ENCODE data around the gene C16orf90. TPM values are rescaled to one million over a fixed set of nuclear protein-coding genes. Genes with fewer than 3 reads are reported as not detected.
"Not testable (repeated sequence)": the region's sequence is repeated elsewhere in the genome, so short reads cannot be mapped to it uniquely, and the experiment has no call there.

The C16orf90 gene
- total RNA-seq, 2 donors from 2014 or later: not detected

DNA sequence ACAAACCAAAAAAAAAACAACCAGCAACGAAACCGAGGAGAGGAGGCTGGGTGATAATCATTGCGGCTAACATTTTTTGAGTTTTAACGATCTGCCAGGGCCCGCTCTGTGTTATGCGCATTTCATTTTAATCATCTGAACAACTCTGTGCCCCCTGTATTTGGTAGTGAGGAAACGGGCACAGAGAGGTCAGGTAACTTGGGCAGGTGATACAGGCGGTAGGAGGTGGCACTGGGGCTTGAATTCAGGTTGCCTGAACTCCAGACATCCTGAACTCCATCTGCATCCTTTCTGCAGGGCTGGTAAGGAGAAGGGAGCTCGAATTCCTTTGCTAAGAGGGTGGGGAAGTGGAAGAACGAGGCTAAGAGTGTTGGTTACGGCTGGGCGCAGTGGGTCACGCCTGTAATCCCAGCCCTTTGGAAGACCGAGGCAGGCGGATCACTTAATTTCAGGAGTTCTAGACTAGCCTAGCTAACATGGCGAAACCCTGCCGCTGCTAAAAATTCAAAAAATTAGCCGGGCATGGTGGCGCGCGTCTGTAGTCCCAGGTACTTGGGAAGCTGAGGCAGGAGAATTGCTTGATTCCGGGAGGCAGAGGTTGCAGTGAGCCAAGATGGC lies 6.6 kb upstream of the C16orf90 start:
- peaks cover 7% of the 10 kb centered on the region for H3K4me1 Mint-ChIP-seq
- H3K36me3 ChIP-seq (ENCODE audit: control insufficient read depth, insufficient read depth, low read length): peaks cover 20% of the 10 kb centered on the region
- H3K36me3 Mint-ChIP-seq (ENCODE audit: low read depth): peaks cover 19% of the 10 kb centered on the region
- peak overlapping the region; percentile 87 for H3K4me3 Mint-ChIP-seq
- no peak overlapping the region for H3K27ac ChIP-seq (ENCODE audit: low read depth, low read length)
- WGBS, 2 experiments (ENCODE audit: insufficient coverage in 1 of 2, insufficient read length in 1 of 2): 86% methylated on average over 17 to 22 of the region's 22 CpGs
- no peaks in the 10 kb centered on the region for H3K27me3 ChIP-seq (ENCODE audit: control insufficient read depth, insufficient read depth, low read length, poor library complexity, severe bottlenecking)
- no peak overlapping the region for H3K27ac Mint-ChIP-seq
- peaks cover 3% of the 10 kb centered on the region for H3K27me3 Mint-ChIP-seq (ENCODE audit: insufficient read depth)
- peak overlapping the region; percentile 86 for H3K9ac ChIP-seq (ENCODE audit: extremely low read depth, low read length, poor library complexity, severe bottlenecking)
- TF ChIP-seq, protein P1, sequence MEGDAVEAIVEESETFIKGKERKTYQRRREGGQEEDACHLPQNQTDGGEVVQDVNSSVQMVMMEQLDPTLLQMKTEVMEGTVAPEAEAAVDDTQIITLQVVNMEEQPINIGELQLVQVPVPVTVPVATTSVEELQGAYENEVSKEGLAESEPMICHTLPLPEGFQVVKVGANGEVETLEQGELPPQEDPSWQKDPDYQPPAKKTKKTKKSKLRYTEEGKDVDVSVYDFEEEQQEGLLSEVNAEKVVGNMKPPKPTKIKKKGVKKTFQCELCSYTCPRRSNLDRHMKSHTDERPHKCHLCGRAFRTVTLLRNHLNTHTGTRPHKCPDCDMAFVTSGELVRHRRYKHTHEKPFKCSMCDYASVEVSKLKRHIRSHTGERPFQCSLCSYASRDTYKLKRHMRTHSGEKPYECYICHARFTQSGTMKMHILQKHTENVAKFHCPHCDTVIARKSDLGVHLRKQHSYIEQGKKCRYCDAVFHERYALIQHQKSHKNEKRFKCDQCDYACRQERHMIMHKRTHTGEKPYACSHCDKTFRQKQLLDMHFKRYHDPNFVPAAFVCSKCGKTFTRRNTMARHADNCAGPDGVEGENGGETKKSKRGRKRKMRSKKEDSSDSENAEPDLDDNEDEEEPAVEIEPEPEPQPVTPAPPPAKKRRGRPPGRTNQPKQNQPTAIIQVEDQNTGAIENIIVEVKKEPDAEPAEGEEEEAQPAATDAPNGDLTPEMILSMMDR (conservative IDR thresholded peaks at IDR 0.05): no peak
- no peaks in the 10 kb centered on the region for H3K9me3 ChIP-seq (ENCODE audit: control insufficient read depth, low read length)
- DNase-seq: no peak
- H3K9me3 Mint-ChIP-seq: no peaks in the 10 kb centered on the region
- peak overlapping the region; percentile 90 for H3K4me3 ChIP-seq (ENCODE audit: low read length)
- H3K4me1 ChIP-seq (ENCODE audit: control insufficient read depth, insufficient read depth, low read length): no peaks in the 10 kb centered on the region

DNA sequence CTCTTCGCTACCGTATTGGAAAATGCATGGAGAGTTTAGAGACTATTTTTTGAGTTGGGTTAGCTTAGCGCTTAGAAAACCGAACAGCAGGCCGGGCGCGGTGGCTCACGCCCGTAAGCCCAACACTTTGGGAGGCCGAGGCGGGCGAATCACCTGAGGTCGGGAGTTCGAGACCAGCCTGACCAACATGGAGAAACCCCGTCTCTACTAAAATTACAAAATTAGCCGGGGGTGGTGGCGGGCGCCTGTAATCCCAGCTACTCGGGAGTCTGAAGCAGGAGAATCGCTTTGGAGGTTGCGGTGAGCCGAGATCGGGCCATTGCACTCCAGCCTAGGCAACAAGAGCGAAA lies 6.1 kb upstream of the C16orf90 start:
- Mint-ChIP-seq H3K36me3 (ENCODE audit: low read depth) (peaks cover 16% of the 10 kb centered on the region), H3K4me3 (peak overlapping the region; percentile 87), H3K27ac (peak overlapping the region; percentile 88)
- Histone ChIP-seq H3K9ac (ENCODE audit: extremely low read depth, low read length, poor library complexity, severe bottlenecking) (peak overlapping the region; percentile 86), H3K36me3 (ENCODE audit: control insufficient read depth, insufficient read depth, low read length) (peaks cover 16% of the 10 kb centered on the region), H3K27ac (ENCODE audit: low read depth, low read length) (peak overlapping the region; percentile 88), H3K4me3 (ENCODE audit: low read length) (peak overlapping the region; percentile 90)
- H3K4me1 ChIP-seq (ENCODE audit: control insufficient read depth, insufficient read depth, low read length); H3K9me3 Mint-ChIP-seq; H3K4me1 Mint-ChIP-seq; H3K27me3 Mint-ChIP-seq (ENCODE audit: insufficient read depth); DNase-seq; H3K27me3 ChIP-seq (ENCODE audit: control insufficient read depth, insufficient read depth, low read length, poor library complexity, severe bottlenecking); H3K9me3 ChIP-seq (ENCODE audit: control insufficient read depth, low read length): not testable (repeated sequence)
- WGBS, 2 experiments (ENCODE audit: insufficient coverage in 1 of 2, insufficient read length in 1 of 2): 17 to 26% methylated on average over 14 to 24 of the region's 24 CpGs

DNA sequence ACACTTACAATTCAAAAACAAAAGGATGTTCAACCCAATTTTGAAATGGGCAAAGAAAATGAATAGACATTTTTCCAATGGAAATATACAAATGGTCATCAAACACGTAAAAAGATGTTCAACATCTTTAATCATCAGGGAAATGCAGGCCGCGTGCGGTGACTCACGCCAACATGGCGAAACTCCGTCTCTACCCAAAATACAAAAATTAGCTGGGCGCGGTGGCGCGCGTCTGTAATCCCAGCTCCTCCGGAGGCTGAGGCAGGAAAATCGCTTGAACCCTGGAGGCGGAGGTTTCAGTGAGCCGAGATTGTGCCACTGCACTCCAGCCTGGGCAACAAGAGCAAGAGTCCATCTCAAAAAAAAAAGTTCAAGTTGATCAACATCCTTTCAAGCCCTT lies 3.7 kb upstream of the C16orf90 start:
- no peaks in the 10 kb centered on the region for H3K27me3 ChIP-seq (ENCODE audit: control insufficient read depth, insufficient read depth, low read length, poor library complexity, severe bottlenecking)

More for the DNA sequence above, 3.7 kb upstream of the C16orf90 start:
- no peaks in the 10 kb centered on the region for H3K4me1 ChIP-seq (ENCODE audit: control insufficient read depth, insufficient read depth, low read length)
- H3K9ac ChIP-seq (ENCODE audit: extremely low read depth, low read length, poor library complexity, severe bottlenecking): no peak overlapping the region
- no peaks in the 10 kb centered on the region for H3K9me3 ChIP-seq (ENCODE audit: control insufficient read depth, low read length)
- H3K9me3 Mint-ChIP-seq: no peaks in the 10 kb centered on the region
- WGBS, 2 experiments (ENCODE audit: insufficient coverage in 1 of 2, insufficient read length in 1 of 2): 94 to 96% methylated on average over 16 of the region's 16 CpGs
- no peak overlapping the region for H3K4me3 ChIP-seq (ENCODE audit: low read length)
- H3K4me1 Mint-ChIP-seq: peaks cover 7% of the 10 kb centered on the region
- no peak overlapping the region for H3K27ac Mint-ChIP-seq
- H3K36me3 ChIP-seq (ENCODE audit: control insufficient read depth, insufficient read depth, low read length): no peaks in the 10 kb centered on the region
- no peak for DNase-seq
- no peak overlapping the region for H3K27ac ChIP-seq (ENCODE audit: low read depth, low read length)
- no peaks in the 10 kb centered on the region for H3K36me3 Mint-ChIP-seq (ENCODE audit: low read depth)
- H3K27me3 Mint-ChIP-seq (ENCODE audit: insufficient read depth): peaks cover 3% of the 10 kb centered on the region
- H3K4me3 Mint-ChIP-seq: no peak overlapping the region
- TF ChIP-seq, protein P1 (conservative IDR thresholded peaks at IDR 0.05): no peak
